Measurements from ENCODE around the gene ADAMTS3. TPM values are rescaled to one million over a fixed set of nuclear protein-coding genes. Genes with fewer than 3 reads are reported as not detected.

ADAMTS3 gene
- total and polyA plus RNA-seq, 2 donors (not counting 1 experiment from before 2014, with no cell fraction given), result not detected

DNA sequence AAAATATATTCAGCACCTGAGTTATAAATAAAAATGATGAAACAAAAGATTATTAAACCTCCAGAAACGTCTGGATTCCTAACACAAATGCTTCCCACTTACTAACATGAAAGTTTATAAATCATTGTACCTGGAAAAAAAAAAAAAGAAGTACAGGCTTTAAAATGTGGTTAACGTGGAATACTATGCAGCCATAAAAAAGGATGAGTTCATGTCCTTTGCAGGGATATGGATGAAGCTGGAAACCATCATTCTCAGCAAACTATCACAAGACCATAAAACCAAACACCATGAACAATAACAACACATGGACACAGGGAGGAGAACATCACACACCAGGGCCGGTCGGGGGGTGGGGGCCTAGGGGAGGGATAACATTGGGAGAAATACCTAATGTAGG is 160.5 kb downstream of the ADAMTS3 start:
- no peaks in the 10 kb centered on the region for H3K4me1 ChIP-seq (ENCODE audit: control insufficient read depth in 2 of 2, insufficient read depth in 2 of 2, low read length in 2 of 2)
- H3K36me3 ChIP-seq (replicated peaks in 1 of 2; ENCODE audit: control extremely low read depth in 1 of 2, control insufficient read depth in 1 of 2, extremely low read depth in 1 of 2, insufficient read depth in 2 of 2, low read length in 1 of 2), result no peaks in the 10 kb centered on the region
- no peak overlapping the region for H3K4me3 ChIP-seq (ENCODE audit: control extremely low read depth in 1 of 5, extremely low read depth in 1 of 5, insufficient read depth in 1 of 5, low read depth in 2 of 5, low read length in 4 of 5)
- no peaks in the 10 kb centered on the region for H3K9me3 ChIP-seq (ENCODE audit: control extremely low read depth in 1 of 3, control insufficient read depth in 2 of 3, insufficient read depth in 1 of 3, low read length in 2 of 3)
- intact Hi-C loops (cut with micrococcal nuclease), result no loop called here
- ATAC-seq (ENCODE audit: low read depth) (no peak), DNase-seq (no peak)
- CTCF ChIA-PET, result no interaction called here
- no peak overlapping the region for H3K9ac ChIP-seq (ENCODE audit: low read length)
- TF ChIP-seq, protein P1, sequence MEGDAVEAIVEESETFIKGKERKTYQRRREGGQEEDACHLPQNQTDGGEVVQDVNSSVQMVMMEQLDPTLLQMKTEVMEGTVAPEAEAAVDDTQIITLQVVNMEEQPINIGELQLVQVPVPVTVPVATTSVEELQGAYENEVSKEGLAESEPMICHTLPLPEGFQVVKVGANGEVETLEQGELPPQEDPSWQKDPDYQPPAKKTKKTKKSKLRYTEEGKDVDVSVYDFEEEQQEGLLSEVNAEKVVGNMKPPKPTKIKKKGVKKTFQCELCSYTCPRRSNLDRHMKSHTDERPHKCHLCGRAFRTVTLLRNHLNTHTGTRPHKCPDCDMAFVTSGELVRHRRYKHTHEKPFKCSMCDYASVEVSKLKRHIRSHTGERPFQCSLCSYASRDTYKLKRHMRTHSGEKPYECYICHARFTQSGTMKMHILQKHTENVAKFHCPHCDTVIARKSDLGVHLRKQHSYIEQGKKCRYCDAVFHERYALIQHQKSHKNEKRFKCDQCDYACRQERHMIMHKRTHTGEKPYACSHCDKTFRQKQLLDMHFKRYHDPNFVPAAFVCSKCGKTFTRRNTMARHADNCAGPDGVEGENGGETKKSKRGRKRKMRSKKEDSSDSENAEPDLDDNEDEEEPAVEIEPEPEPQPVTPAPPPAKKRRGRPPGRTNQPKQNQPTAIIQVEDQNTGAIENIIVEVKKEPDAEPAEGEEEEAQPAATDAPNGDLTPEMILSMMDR (IDR thresholded peaks at IDR 0.05), result no peak
- no peak for TF ChIP-seq EZH2 (IDR thresholded peaks at IDR 0.05; ENCODE audit: borderline replicate concordance, insufficient read depth, low read depth, low read length, poor library complexity, severe bottlenecking)
- no peaks in the 10 kb centered on the region for H3K79me2 ChIP-seq (ENCODE audit: control insufficient read depth, insufficient read depth, low read length)
- Mint-ChIP-seq H3K9me3 (ENCODE audit: insufficient read depth) (peaks cover 2% of the 10 kb centered on the region), H3K4me3 (no peak overlapping the region), H3K27me3 (no peaks in the 10 kb centered on the region), H3K27ac (no peak overlapping the region), H3K4me1 (no peaks in the 10 kb centered on the region)
- H3K27me3 ChIP-seq (replicated peaks in 1 of 4; ENCODE audit: control extremely low read depth in 1 of 4, control insufficient read depth in 3 of 4, insufficient read depth in 4 of 4, low read length in 3 of 4), result no peaks in the 10 kb centered on the region
- no peak overlapping the region for H3K4me2 ChIP-seq (replicated peaks; ENCODE audit: low read depth, low read length, poor library complexity, severe bottlenecking)
- H2AFZ ChIP-seq (ENCODE audit: insufficient read depth, low read depth, low read length, poor library complexity, severe bottlenecking), result no peak overlapping the region
- no peaks in the 10 kb centered on the region for H4K20me1 ChIP-seq (ENCODE audit: control insufficient read depth, insufficient read depth, low read length, poor library complexity, severe bottlenecking)
- POLR2A ChIA-PET, result no interaction called here
- no peak overlapping the region for H3K27ac ChIP-seq (ENCODE audit: low read length in 2 of 2)
- no CpG with 5 or more reads among the region's 4 CpGs for WGBS (ENCODE audit: insufficient coverage)

DNA sequence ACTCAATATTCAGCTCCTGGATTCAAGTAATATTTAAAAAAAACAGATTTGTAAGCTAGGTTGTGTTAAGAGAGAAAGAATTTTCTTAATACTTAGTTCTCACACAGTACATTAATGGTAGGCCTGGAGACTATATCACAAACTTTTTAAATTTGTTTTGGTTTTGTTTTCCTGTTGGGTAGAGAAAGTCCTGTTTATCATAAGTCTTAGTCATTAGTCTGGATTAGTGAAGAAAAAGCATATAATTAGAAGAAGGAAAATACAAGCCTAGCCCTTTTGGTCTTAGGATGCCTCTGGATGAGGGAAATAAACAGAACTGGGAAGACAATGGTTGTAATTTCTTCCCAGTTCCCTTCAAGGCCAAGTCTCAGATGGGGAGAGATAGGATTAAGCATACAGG is 163.6 kb downstream of the ADAMTS3 start:
- Histone ChIP-seq H3K27me3 (replicated peaks in 1 of 4; ENCODE audit: control extremely low read depth in 1 of 4, control insufficient read depth in 3 of 4, insufficient read depth in 4 of 4, low read length in 3 of 4) (no peaks in the 10 kb centered on the region), H2AFZ (ENCODE audit: insufficient read depth, low read depth, low read length, poor library complexity, severe bottlenecking) (no peak overlapping the region), H3K4me2 (replicated peaks; ENCODE audit: low read depth, low read length, poor library complexity, severe bottlenecking) (no peak overlapping the region), H3K9me3 (ENCODE audit: control extremely low read depth in 1 of 3, control insufficient read depth in 2 of 3, insufficient read depth in 1 of 3, low read length in 2 of 3) (no peaks in the 10 kb centered on the region), H3K36me3 (replicated peaks in 1 of 2; ENCODE audit: control extremely low read depth in 1 of 2, control insufficient read depth in 1 of 2, extremely low read depth in 1 of 2, insufficient read depth in 2 of 2, low read length in 1 of 2) (no peaks in the 10 kb centered on the region), H3K4me1 (ENCODE audit: control insufficient read depth in 2 of 2, insufficient read depth in 2 of 2, low read length in 2 of 2) (no peaks in the 10 kb centered on the region), H3K27ac (ENCODE audit: low read length in 2 of 2) (no peak overlapping the region), H3K4me3 (ENCODE audit: control extremely low read depth in 1 of 5, extremely low read depth in 1 of 5, insufficient read depth in 1 of 5, low read depth in 2 of 5, low read length in 4 of 5) (no peak overlapping the region), H3K79me2 (ENCODE audit: control insufficient read depth, insufficient read depth, low read length) (no peaks in the 10 kb centered on the region), H4K20me1 (ENCODE audit: control insufficient read depth, insufficient read depth, low read length, poor library complexity, severe bottlenecking) (no peaks in the 10 kb centered on the region), H3K9ac (ENCODE audit: low read length) (no peak overlapping the region)
- Mint-ChIP-seq H3K9me3 (ENCODE audit: insufficient read depth) (peaks cover 2% of the 10 kb centered on the region), H3K4me3 (no peak overlapping the region), H3K27ac (no peak overlapping the region), H3K27me3 (no peaks in the 10 kb centered on the region), H3K4me1 (no peaks in the 10 kb centered on the region)
- no peak for DNase-seq
- no peak for TF ChIP-seq EZH2 (IDR thresholded peaks at IDR 0.05; ENCODE audit: borderline replicate concordance, insufficient read depth, low read depth, low read length, poor library complexity, severe bottlenecking)
- TF ChIP-seq, protein P1 (IDR thresholded peaks at IDR 0.05), result no peak
- POLR2A ChIA-PET, result no interaction called here
- intact Hi-C loops (cut with micrococcal nuclease), result no loop called here
- no peak for ATAC-seq (ENCODE audit: low read depth)
- CTCF ChIA-PET, result no interaction called here
